ENCODE data around the gene LRCH1. TPM values are rescaled to one million over a fixed set of nuclear protein-coding genes. Genes with fewer than 3 reads are reported as not detected.

Gene LRCH1
- total and polyA plus RNA-seq, 10 of the 15 experiments (the other 5 are each of a cell fraction or from before 2014, with no cell fraction given) = 5.3 to 48.9 (median 14.4) TPM

DNA sequence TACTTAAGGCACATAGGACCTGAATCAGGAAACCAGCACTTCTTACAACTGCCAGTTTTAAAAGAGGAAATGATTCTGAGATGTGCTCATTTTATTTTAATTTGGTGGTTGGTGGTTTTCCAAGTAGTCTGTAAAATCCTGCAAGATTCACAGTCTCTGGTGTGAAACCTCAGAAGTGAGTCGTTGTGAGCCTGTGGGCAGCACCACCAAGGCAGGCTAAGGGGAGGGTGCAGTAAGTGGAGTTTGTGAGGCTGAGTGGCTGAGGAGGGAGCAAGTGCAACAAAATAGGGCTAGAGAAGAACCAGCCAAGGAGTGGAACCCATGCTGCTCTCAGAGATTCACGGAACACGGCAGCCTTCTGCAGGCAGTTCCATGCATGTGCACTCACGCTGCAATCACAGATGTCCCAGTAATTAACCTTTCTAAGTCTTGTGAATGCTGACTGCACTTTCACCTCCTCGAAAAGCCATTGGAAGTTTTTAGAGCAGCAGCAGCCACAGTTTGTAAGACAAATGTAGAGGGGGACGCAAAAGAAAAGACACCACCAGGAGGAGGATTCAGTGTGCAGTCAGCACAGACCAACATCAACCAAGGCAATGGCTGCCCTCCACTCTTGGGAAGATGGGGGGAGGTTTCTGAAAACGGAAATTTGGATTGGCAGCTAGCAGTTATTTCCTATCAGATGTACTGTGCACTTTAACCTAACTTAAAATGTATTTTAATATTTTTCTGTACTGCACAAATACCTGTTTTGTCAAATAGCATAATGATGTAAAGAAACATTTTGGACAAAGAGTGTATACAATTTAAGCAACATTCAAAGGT is 199.1 kb downstream of the LRCH1 start:
- H3K4me3 ChIP-seq = no peak overlapping the region
- no peak overlapping the region for H3K9ac ChIP-seq (ENCODE audit: control insufficient read depth, insufficient read depth, low read length)
- no peak overlapping the region for H3K27ac ChIP-seq (ENCODE audit: control insufficient read depth, insufficient read depth)
- H3K9me3 ChIP-seq (replicated peaks; ENCODE audit: control insufficient read depth, insufficient read depth, low read length) = no peaks in the 10 kb centered on the region
- BruUV-seq (replicated peaks) = no TSS peak
- ATAC-seq (peak; percentile 92), FAIRE-seq (no peak), DNase-seq (ENCODE audit: low read depth, low spot score) (peak; percentile 45)
- POLR2A ChIA-PET = interaction anchor here (0.6 to 0.8 kb wide), 2 partner anchors 116 to 200 kb away, joined by 6 read pairs; no protein-coding TSS in a partner anchor
- peaks cover 2% of the 10 kb centered on the region; the same call in 1 of the 2 replicates for H3K4me1 ChIP-seq (ENCODE audit: control insufficient read depth, insufficient read depth, low read length)
- CTCF ChIA-PET = interaction anchor here (1.3 kb wide), 1 partner anchor 13 kb away, joined by 7 read pairs; no protein-coding TSS in a partner anchor
- no peak overlapping the region for H3K4me2 ChIP-seq (ENCODE audit: control insufficient read depth, insufficient read depth)
- H3K79me2 ChIP-seq (ENCODE audit: control insufficient read depth, insufficient read depth, low read length) = no peaks in the 10 kb centered on the region
- in situ Hi-C loops (cut with MboI) (no loop called here), intact Hi-C loops (cut with micrococcal nuclease; ENCODE audit: unreplicated experiment) (no loop called here)
- H3K27me3 ChIP-seq (replicated peaks in 1 of 2; ENCODE audit: control insufficient read depth in 2 of 2, insufficient read depth in 2 of 2, low read length in 1 of 2) = no peaks in the 10 kb centered on the region
- H3K36me3 ChIP-seq (ENCODE audit: control insufficient read depth in 2 of 2, insufficient read depth in 2 of 2, low read length in 1 of 2) = peaks cover 7 to 18% of the 10 kb centered on the region in 2 experiments
- 40% methylated on average over 7 of the region's 7 CpGs for WGBS (ENCODE audit: insufficient coverage, insufficient replicate concordance, low lambda C conversion rate, missing lambda C conversion rate)
- RAD21 ChIA-PET (ENCODE audit: unreplicated experiment) = no interaction called here
- H4K20me1 ChIP-seq (ENCODE audit: control insufficient read depth, insufficient read depth) = no peaks in the 10 kb centered on the region
- SMC1A ChIA-PET (ENCODE audit: uncharacterized antibody, unreplicated experiment) = interaction anchor here (1.3 kb wide), 1 partner anchor 200 kb away, joined by 4 read pairs; no protein-coding TSS in a partner anchor
- no peak overlapping the region for H2AFZ ChIP-seq (ENCODE audit: control insufficient read depth, low read depth, low read length)
- TF ChIP-seq, protein P1, sequence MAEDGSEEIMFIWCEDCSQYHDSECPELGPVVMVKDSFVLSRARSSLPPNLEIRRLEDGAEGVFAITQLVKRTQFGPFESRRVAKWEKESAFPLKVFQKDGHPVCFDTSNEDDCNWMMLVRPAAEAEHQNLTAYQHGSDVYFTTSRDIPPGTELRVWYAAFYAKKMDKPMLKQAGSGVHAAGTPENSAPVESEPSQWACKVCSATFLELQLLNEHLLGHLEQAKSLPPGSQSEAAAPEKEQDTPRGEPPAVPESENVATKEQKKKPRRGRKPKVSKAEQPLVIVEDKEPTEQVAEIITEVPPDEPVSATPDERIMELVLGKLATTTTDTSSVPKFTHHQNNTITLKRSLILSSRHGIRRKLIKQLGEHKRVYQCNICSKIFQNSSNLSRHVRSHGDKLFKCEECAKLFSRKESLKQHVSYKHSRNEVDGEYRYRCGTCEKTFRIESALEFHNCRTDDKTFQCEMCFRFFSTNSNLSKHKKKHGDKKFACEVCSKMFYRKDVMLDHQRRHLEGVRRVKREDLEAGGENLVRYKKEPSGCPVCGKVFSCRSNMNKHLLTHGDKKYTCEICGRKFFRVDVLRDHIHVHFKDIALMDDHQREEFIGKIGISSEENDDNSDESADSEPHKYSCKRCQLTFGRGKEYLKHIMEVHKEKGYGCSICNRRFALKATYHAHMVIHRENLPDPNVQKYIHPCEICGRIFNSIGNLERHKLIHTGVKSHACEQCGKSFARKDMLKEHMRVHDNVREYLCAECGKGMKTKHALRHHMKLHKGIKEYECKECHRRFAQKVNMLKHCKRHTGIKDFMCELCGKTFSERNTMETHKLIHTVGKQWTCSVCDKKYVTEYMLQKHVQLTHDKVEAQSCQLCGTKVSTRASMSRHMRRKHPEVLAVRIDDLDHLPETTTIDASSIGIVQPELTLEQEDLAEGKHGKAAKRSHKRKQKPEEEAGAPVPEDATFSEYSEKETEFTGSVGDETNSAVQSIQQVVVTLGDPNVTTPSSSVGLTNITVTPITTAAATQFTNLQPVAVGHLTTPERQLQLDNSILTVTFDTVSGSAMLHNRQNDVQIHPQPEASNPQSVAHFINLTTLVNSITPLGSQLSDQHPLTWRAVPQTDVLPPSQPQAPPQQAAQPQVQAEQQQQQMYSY (CRISPR knock-in tag; IDR thresholded peaks at IDR 0.05) = no peak
- TF ChIP-seq POLR2AphosphoS2 (IDR thresholded peaks at IDR 0.05; ENCODE audit: low read depth, low read length) = no peak; the same call in none of the 2 replicates
- TF ChIP-seq RUNX3 (IDR thresholded peaks at IDR 0.05; ENCODE audit: low read length) = peak; percentile 93
- peak; percentile 8 to 32; a peak in 1 of 4 replicates for TF ChIP-seq BHLHE40 (IDR thresholded peaks at IDR 0.05; ENCODE audit: borderline replicate concordance in 1 of 2, low read depth in 2 of 2, low read length in 1 of 2)
- TF ChIP-seq, protein P2, sequence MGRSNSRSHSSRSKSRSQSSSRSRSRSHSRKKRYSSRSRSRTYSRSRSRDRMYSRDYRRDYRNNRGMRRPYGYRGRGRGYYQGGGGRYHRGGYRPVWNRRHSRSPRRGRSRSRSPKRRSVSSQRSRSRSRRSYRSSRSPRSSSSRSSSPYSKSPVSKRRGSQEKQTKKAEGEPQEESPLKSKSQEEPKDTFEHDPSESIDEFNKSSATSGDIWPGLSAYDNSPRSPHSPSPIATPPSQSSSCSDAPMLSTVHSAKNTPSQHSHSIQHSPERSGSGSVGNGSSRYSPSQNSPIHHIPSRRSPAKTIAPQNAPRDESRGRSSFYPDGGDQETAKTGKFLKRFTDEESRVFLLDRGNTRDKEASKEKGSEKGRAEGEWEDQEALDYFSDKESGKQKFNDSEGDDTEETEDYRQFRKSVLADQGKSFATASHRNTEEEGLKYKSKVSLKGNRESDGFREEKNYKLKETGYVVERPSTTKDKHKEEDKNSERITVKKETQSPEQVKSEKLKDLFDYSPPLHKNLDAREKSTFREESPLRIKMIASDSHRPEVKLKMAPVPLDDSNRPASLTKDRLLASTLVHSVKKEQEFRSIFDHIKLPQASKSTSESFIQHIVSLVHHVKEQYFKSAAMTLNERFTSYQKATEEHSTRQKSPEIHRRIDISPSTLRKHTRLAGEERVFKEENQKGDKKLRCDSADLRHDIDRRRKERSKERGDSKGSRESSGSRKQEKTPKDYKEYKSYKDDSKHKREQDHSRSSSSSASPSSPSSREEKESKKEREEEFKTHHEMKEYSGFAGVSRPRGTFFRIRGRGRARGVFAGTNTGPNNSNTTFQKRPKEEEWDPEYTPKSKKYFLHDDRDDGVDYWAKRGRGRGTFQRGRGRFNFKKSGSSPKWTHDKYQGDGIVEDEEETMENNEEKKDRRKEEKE (IDR thresholded peaks at IDR 0.05) = no peak
- peak; percentile 80; the same call in 2 of the 3 replicates for TF ChIP-seq POU2F2 (IDR thresholded peaks at IDR 0.05; ENCODE audit: borderline replicate concordance, low read depth, low read length)
- TF ChIP-seq SMARCA5 (IDR thresholded peaks at IDR 0.05) = 0 out of 2 replicates have a peak, but pooled peaks have one; percentile 18
- peak; percentile 20; the same call in 1 of the 2 replicates for TF ChIP-seq JUNB (IDR thresholded peaks at IDR 0.05)
- TF ChIP-seq RAD21 (IDR thresholded peaks at IDR 0.05; ENCODE audit: insufficient read depth, low read depth, low read length) = 0 out of 2 replicates have a peak, but pooled peaks have one; percentile 21
- TF ChIP-seq, protein P3, sequence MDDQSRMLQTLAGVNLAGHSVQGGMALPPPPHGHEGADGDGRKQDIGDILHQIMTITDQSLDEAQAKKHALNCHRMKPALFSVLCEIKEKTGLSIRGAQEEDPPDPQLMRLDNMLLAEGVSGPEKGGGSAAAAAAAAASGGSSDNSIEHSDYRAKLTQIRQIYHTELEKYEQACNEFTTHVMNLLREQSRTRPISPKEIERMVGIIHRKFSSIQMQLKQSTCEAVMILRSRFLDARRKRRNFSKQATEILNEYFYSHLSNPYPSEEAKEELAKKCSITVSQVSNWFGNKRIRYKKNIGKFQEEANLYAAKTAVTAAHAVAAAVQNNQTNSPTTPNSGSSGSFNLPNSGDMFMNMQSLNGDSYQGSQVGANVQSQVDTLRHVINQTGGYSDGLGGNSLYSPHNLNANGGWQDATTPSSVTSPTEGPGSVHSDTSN (IDR thresholded peaks at IDR 0.05; ENCODE audit: insufficient replicate concordance, low read depth, low read length) = no peak
- TF ChIP-seq PAX8 (IDR thresholded peaks at IDR 0.05) = no peak

Data from GM12878 (cell line).